Measurements from ENCODE around the gene KASH5. TPM values are rescaled to one million over a fixed set of nuclear protein-coding genes. Genes with fewer than 3 reads are reported as not detected.

KASH5 gene, protein sequence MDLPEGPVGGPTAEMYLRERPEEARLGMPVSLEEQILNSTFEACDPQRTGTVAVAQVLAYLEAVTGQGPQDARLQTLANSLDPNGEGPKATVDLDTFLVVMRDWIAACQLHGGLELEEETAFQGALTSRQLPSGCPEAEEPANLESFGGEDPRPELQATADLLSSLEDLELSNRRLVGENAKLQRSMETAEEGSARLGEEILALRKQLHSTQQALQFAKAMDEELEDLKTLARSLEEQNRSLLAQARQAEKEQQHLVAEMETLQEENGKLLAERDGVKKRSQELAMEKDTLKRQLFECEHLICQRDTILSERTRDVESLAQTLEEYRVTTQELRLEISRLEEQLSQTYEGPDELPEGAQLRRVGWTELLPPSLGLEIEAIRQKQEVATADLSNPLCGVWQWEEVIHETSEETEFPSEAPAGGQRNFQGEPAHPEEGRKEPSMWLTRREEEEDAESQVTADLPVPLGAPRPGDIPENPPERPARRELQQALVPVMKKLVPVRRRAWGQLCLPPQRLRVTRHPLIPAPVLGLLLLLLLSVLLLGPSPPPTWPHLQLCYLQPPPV
- not detected for total RNA-seq

DNA sequence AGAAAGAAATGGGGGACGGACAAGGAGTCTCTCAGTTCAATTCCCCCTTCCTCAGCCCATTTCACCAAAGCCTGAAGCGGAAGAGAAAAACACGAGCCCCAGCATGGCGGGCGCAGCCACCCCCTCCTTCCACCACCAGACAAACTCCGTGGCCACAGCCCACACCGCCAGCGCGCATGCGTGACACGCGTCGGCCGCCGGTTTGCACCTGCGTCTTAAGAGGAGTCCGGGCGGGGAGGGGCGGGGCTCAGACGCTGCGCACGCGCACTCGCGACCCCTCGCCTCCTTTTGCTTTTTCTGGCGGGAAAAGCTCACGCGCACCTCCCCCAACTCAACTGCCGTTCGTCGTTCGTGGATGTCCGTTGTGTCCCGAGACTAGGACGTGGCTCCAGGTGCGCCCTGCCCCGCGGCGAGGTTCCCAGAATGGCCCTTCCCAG is at the start of gene KASH5:
Gene KASH5, plus strand, starts transcription at position 314 of the 437 bp plus-strand sequence. CDS start 2,635 bp downstream, outside the sequence.

DNA sequence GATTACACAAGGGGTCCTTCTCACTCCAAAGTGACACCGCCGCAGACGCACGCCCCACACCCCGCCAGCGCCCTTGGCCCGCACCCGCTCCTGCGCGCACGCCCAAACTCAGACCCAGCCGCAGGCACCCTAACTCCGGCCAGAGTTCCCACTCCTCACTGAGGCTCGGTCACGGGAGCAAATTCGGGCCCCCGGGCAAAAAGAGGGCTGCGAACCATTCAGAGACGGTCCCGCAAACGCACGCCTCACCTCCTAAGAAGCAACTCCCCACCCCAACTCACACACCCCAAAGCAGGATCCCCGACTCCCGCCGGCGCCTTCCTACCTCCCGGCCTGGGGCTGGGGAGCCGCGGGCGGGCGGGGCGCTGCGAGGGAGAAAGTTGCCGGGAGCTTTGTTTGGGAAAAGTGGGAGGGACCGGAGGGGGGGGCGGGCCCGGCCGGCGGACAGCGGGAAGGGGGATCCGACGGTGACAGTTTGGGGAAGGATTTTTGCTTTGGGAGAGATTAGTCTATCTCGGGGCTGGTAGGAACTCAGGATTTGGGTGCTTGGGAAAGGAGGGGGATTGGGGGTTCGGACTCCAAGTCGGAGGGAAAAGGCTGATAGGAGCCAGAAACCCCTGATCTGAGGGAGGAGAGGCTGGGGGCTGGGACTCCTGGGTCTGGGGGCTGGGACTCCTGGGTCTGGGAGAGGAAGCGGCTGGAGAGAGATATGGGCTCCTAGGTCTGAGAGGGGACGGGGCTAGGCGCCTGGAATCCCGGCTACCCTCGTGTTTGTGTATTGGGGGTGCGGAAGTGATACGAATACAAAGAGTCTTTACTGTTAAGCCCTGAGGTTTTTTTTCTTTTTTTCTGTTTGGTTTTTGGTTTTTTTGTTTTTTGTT is 25.8 kb upstream of the KASH5 start, which contains the start of gene TEAD2:
Gene TEAD2, minus strand, starts transcription at position 369 of the 881 bp plus-strand sequence. CDS start 2,341 bp downstream, outside the sequence.

DNA sequence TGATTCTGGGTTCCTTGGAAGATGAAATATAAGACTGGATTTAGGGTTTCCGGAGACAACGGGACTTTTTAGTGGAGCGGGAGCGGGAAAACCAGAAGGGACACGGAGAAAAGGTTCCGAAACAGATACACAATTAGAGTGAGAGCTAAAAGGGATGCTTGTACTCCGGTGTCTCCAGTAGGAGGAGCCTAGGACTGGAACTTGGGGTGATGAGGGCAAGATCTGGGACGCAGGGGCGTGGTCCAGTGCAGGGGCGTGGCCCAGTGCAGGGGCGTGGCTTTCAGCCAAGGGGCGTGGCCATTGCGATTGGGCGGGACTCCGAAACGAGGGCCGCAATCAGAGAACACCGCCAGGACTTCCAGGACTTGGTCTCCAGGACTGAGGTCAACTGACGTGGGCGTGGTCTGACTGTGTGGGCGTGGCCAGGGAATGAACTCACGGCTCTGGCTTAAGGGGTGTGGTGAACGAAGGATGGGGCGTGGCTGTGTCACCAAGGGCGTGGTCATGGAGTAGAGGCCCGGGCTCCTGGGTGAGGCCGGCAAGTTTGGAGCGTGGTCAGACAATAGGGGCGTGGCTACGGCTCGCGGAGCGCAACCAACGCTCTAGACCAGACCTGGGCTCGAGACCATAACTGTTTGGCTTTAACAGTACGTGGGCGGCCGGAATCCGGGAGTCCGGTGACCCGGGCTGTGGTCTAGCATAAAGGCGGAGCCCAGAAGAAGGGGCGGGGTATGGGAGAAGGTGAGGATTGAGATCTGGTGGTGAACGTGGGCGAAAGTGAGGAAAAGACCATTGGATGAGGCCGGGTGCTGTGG is 24.6 kb upstream of the KASH5 start, which contains the start of gene DKKL1:
Gene DKKL1, plus strand, starts transcription at position 610 of the 815 bp plus-strand sequence. Its CDS starts 122 bp downstream, at position 732.

DNA sequence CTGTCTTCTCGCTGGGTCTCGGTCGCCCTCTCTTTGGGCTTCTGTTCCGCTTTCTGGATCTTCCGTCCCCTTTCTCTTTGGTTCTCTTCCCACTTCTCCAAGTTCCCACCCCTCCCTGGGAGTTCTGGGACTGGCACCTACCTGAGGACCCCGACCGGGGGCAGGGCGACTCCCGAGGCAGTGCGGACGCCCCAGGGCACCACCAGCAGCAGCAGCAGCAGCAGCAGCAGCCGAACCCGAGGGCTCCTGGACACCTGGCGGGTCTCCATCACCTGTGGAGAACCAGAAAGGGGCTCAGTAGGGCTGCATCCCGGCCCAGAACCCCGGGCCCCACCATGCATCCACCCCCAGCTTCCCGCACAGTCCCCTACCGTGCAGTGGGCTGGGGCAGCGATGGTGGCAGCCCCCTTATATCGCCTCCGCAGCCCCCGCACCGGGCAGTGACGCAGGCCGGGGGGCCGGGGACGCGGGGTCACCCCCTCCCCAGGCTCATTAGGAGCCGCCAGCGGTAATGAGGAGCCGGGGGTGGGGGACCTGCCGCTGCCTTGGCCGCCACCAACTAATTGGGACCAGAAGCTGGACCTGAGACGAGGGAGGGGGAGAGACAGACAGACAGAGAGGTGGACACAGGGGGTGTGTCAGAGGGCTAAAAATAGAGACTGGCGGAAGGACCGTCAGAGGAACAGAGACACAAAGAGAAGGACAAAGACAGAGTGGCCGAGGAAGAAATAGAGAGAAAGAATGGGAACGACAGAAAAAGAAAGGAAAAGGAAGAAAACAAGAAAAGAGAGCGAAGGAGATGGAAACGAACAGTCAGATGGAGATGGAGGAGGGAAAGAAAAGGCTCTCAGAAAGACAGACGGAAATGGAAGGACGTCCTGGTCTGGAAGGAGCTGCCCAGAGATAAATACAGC is 35.3 kb downstream of the KASH5 start, which contains the start of gene PTH2:
Gene PTH2, minus strand, starts transcription at position 371 of the 914 bp plus-strand sequence. Its CDS starts 102 bp downstream, at position 269.

DNA sequence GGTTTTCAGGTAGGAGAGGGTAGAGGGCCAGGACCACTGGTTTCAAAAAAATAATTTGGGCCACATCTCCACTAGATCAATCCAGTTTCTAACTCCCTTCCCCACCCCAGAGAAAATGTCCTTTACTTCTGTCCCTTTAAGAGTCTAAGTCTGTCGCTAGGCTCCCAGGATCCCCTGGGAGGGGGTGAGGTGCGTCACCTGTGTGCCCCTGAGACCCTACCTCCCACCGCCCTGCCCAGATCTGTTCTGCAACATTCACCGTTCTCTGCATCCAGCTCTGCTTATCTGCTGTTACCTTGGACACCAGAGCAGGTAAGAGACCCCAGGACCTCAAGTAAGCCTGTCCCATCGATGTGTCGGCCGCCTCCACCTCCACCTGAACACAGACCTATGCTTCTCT is 37.1 kb downstream of the KASH5 start, which contains the start of gene GFY:
Gene GFY, plus strand, starts transcription at position 211 of the 400 bp plus-strand sequence. CDS start 1,043 bp downstream, outside the sequence.

DNA sequence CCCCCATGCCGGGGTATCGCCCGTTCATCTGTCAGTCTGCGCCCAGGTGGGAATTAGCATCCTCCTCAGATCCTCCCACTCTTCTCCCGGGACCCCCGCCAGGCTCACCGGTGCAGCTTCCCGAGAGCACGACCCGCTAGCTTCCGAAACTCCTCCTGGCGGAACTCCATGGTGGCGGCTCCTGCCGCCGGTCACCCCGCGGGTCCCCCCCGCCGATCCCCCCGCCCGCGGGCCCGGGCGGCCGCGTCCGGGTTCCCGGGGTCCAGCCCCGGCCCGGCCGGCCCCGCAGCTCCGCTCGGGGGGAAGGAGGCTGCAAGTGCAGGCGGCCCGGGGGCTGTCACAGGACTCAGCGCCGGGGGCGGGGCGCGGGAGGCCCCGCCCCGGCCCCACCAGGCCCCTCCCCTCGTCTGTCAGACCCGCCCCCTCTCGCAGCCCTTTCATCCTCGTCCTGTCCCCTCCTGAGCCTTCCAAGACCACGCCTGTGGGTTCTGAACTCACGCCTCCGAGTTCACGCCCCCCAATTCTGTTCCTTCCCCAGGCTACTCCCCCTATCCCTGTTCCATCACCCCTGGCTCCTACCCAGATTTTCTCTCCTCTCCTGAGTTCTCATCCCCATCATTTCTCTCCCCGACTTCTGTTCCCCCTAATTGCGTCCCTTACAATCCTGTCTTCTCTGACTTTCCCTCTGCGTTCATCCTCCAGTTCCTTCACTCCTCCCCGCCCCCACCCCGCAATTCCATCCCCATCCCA is 53.3 kb downstream of the KASH5 start, which contains the start of gene SLC17A7:
Gene SLC17A7, minus strand, starts transcription at position 318 of the 750 bp plus-strand sequence. Its CDS starts 148 bp downstream, at position 170.

DNA sequence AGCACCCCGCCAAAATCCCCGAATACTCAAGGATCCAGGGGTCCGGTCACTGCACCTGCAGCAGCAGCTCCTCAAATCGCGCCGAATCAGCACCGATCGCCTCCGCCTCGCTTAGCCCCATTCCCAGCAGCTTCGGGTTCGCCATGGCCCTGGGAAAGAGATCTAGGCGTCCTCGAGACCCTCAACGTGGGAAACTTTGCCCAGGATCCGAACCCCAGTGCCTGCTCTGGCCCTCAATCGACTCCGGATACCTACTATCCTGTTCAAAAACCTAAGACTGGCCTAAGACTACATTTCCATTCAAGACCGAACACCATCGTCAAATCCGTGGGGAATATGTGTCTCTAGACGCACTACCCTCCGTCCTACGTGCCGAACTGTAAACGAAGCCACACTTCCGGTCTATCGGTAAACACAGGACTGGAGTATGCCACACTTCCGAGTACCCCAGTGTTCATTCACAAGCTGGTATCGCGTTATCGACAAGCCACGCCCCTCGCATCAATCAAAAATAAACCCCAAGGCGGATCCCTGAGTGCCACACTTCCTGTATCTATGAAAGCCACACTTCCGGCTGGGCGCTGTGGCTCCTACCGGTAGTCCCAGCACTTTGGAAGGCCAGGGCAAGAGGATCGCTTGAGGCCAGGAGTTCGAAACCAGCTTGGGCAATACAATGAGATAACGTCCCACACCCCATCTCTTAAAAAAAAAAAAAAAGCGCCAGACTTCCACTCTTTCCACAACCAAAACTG is 63.6 kb downstream of the KASH5 start, which contains the start of gene PIH1D1:
Gene PIH1D1, minus strand, starts transcription at position 385 of the 752 bp plus-strand sequence. Its CDS starts 240 bp downstream, at position 145.

DNA sequence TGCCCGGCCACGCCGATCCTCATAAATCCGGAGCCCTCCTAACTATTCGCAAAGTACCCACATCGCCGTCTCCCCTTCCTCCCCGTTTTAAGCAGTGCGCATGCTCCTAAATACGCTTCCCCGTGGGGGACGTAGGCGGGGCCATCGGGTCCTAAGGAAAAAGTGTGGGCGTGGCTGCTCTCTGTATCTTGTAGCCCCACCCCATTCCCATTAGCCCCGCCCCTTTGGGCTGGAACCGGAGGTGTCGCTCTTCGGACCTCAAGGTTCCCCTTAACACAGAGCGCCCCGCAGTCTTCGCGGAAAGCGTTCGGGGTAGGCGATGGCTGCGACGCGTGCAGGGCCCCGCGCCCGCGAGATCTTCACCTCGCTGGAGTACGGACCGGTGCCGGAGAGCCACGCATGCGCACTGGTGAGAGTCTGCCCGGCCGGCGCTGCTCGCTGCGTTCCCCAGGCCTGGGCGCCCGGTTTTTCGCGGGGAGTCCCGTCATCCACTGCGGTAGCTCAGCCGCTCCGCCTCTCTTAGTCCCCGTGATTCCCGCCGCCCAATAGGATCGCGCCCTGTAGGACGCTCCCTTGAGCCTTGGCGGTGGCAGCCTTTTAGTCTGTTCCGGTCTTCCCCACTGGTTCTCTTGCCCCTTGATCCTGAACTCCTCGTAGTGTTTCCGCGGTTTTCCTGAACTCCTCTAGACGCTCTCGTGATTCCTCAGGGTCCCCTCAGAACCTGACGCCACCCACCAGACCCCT is 65.1 kb downstream of the KASH5 start, which contains the start of gene ALDH16A1:
Gene ALDH16A1, plus strand, starts transcription at position 213 of the 744 bp plus-strand sequence. Its CDS starts 107 bp downstream, at position 320.

Other genes with a start within 250 kb of the KASH5 start
- gene HRC, start 232.9 kb upstream of the KASH5 start, total RNA-seq = not detected
- 10 to 100 TPM; 18.6 to 23.0 TPM for gene TRPM4, start 230.5 kb upstream of the KASH5 start, total RNA-seq
- under 1 TPM; under 0.01 to 0.69 TPM for gene SLC6A16, start 63.1 kb upstream of the KASH5 start, total RNA-seq
- gene CD37, start 52.8 kb upstream of the KASH5 start, total RNA-seq = not detected
- 10 to 100 TPM; 29.6 to 30.3 TPM for gene TEAD2, start 25.8 kb upstream of the KASH5 start, total RNA-seq
- not detected for gene DKKL1, start 24.4 kb upstream of the KASH5 start, total RNA-seq
- gene PTH2, start 35.2 kb downstream of the KASH5 start, total RNA-seq = not detected
- gene GFY, start 37.1 kb downstream of the KASH5 start, total RNA-seq = not detected
- under 1 TPM in 1 of 2 donors, not detected in 1; under 0.01 TPM for gene SLC17A7, start 53.3 kb downstream of the KASH5 start, total RNA-seq
- gene PIH1D1, start 63.6 kb downstream of the KASH5 start, total RNA-seq = 100 to 1,000 TPM in 1 of 2 donors, 10 to 100 TPM in 1; 89.5 to 132 TPM
- gene ALDH16A1, start 65.0 kb downstream of the KASH5 start, total RNA-seq = 10 to 100 TPM; 47.0 to 65.0 TPM
- 1 to 10 TPM; 2.7 to 3.8 TPM for gene FLT3LG, start 86.0 kb downstream of the KASH5 start, total RNA-seq
- 1,000 to 10,000 TPM; 1,225 to 1,537 TPM for gene RPL13A, start 99.4 kb downstream of the KASH5 start, total RNA-seq
- gene RPS11, start 108.2 kb downstream of the KASH5 start, total RNA-seq = 1,000 to 10,000 TPM; 1,700 to 1,752 TPM
- 10 to 100 TPM; 21.7 to 27.0 TPM for gene FCGRT, start 124.4 kb downstream of the KASH5 start, total RNA-seq
- gene RCN3, start 139.8 kb downstream of the KASH5 start, total RNA-seq = 1 to 10 TPM; 1.4 to 3.0 TPM
- gene NOSIP, start 192.3 kb downstream of the KASH5 start, total RNA-seq = 100 to 1,000 TPM in 1 of 2 donors, 10 to 100 TPM in 1; 65.4 to 120 TPM
- under 1 TPM; 0.34 to 1.00 TPM for gene PRRG2, start 193.1 kb downstream of the KASH5 start, total RNA-seq
- gene PRR12, start 202.9 kb downstream of the KASH5 start, total RNA-seq = 1 to 10 TPM; 3.4 to 4.7 TPM

All from melanocyte of skin (primary cell).